HG03045 (cell line): ENCODE data around the gene NHLRC2.
"Not testable (repeated sequence)": the region's sequence is repeated elsewhere in the genome, so short reads cannot be mapped to it uniquely, and the experiment has no call there.

Experiments
- ATAC-seq: cut with Tn5 transposase; IDR thresholded peaks from one replicate; pipeline ENCODE4 v1.9.1; 2021; ENCODE audit warnings: mild to moderate bottlenecking, moderate library complexity; ENCODE audit not compliant: unreplicated experiment

NHLRC2 gene

GRCh38 chr10:113937756-113938155 is 83.3 kb downstream of the NHLRC2 start:
- ATAC-seq = no peak

GRCh38 chr10:113939212-113939860 is 84.9 kb downstream of the NHLRC2 start:
- ATAC-seq = no peak

GRCh38 chr10:113941140-113941539 is 86.7 kb downstream of the NHLRC2 start:
- no peak for ATAC-seq

GRCh38 chr10:113943196-113943595 is 88.7 kb downstream of the NHLRC2 start:
- ATAC-seq = not testable (repeated sequence)

GRCh38 chr10:113945075-113945686 is 90.7 kb downstream of the NHLRC2 start:
- ATAC-seq = no peak

- no peak for ATAC-seq
Measured at GRCh38 chr10:113945687-113946085, 91.2 kb downstream of the NHLRC2 start.

- no peak for ATAC-seq
Measured at GRCh38 chr10:113947184-113948041, 93.0 kb downstream of the NHLRC2 start.

- ATAC-seq = no peak
Measured at GRCh38 chr10:113948048-113948447, 93.6 kb downstream of the NHLRC2 start.

GRCh38 chr10:113950268-113950667 is 95.8 kb downstream of the NHLRC2 start:
- ATAC-seq = no peak

- no peak for ATAC-seq
Measured at GRCh38 chr10:113953505-113954272, 99.2 kb downstream of the NHLRC2 start.

- ATAC-seq = no peak
Measured at GRCh38 chr10:113954409-113954808, 99.9 kb downstream of the NHLRC2 start.

- ATAC-seq = no peak
Measured at GRCh38 chr10:113957013-113957412, 102.6 kb downstream of the NHLRC2 start.

GRCh38 chr10:113958631-113959382 is 104.3 kb downstream of the NHLRC2 start:
- no peak for ATAC-seq

GRCh38 chr10:113959383-113959760 is 104.9 kb downstream of the NHLRC2 start:
- peak; percentile 39 for ATAC-seq

GRCh38 chr10:113960617-113961181 is 106.2 kb downstream of the NHLRC2 start:
- no peak for ATAC-seq

- ATAC-seq = peak; percentile 67
Measured at GRCh38 chr10:113961182-113962031, 106.9 kb downstream of the NHLRC2 start.

GRCh38 chr10:113965077-113965476 is 110.6 kb downstream of the NHLRC2 start:
- no peak for ATAC-seq

GRCh38 chr10:113965683-113966082 is 111.2 kb downstream of the NHLRC2 start:
- peak; percentile 40 for ATAC-seq
